HAP-1 (cell line): Measurements from ENCODE around the gene MAMSTR.
A peak's percentile ranks its signal among the peaks of the same experiment; 100 is the strongest.
"Not testable (repeated sequence)": the region's sequence is repeated elsewhere in the genome, so short reads cannot be mapped to it uniquely, and the experiment has no call there.

Source experiments
- DNase-seq, 2 experiments: peaks; one replicate each; pipeline ENCODE4 v3.0.0-alpha.2; 2016 to 2020; ENCODE audit warnings: low spot score in 2 of 2
- H3K27me3 ChIP-seq: fragments of 250-450 bp; sonication (Bioruptor Pico); 2 replicates; pipeline ENCODE4 v1.5.1; 2020; ENCODE audit warnings: low read depth, mild to moderate bottlenecking, moderate library complexity
- H3K36me3 ChIP-seq: fragments of 250-450 bp; sonication (Bioruptor Pico); replicated peaks from 2 replicates; pipeline ENCODE4 v1.5.1; 2020; ENCODE audit warnings: mild to moderate bottlenecking
- H3K4me1 ChIP-seq: fragments of 250-450 bp; sonication (Bioruptor Pico); 2 replicates; pipeline ENCODE4 v1.5.1; 2020; ENCODE audit warnings: mild to moderate bottlenecking
- H3K4me3 ChIP-seq: fragments of 250-450 bp; sonication (Bioruptor Pico); 2 replicates; pipeline ENCODE4 v1.5.1; 2020; ENCODE audit warnings: mild to moderate bottlenecking, moderate library complexity
- H3K9me3 ChIP-seq: fragments of 250-450 bp; sonication (Bioruptor Pico); 2 replicates; pipeline ENCODE4 v1.5.1; 2020; ENCODE audit warnings: mild to moderate bottlenecking, moderate library complexity
- in situ Hi-C: fragments of 300-500 bp; cut with MboI; formaldehyde crosslinking; loops from 3 replicates; pipeline ENCODE4 v1.14.3; 2020; ENCODE audit warnings: low sequenced_read_pairs, inconsistent platforms, mixed read lengths

Gene MAMSTR

DNA sequence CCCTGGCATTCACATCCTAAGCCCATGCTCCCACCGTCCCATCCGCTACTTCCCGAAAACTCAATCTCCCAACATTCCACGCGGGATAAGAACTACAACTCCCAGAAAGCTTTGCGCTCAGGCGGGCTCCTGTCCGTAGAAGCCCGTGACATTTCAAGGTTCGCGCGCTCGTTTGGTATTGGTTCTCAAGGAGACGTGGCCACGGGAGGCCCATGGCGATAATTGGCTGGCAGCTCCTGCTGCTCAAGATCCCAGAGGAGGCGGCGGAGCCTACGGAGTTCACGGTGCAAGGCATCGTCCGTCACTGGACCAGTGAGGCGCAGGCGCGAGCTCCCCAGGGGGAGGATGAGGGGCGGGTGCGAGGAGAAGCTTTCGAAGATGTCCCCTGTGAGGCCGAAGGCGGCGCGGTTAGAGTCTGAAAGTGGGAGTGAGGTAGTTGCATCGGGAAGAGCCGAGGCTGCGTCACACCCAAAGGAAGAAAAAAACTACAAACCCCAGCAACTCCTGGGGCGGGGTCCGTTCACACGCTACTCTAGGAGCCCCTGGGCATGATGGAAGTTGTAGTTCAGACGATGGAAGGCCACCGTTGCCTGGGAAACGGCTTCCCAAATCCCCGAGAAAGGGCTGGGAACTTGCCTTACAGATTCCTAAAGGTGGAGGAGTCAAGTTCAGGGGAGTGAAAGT lies 1.2 kb upstream of the MAMSTR start:
- no peaks in the 10 kb centered on the region for H3K9me3 ChIP-seq
- peaks cover 15% of the 10 kb centered on the region for H3K4me1 ChIP-seq
- H3K36me3 ChIP-seq = no peaks in the 10 kb centered on the region
- peak; percentile 98 to 99 for DNase-seq
- in situ Hi-C loops = no loop called here
- peak overlapping the region; percentile 56 for H3K4me3 ChIP-seq
- H3K27me3 ChIP-seq = no peaks in the 10 kb centered on the region

- no peaks in the 10 kb centered on the region for H3K27me3 ChIP-seq
- in situ Hi-C loops = no loop called here
These were observed 707 bp upstream of the MAMSTR start for GRCh38 chr19:48720251-48720612.

GRCh38 chr19:48718711-48719231 lies 754 bp downstream of the MAMSTR start:
- no peaks in the 10 kb centered on the region; the same call in 1 of the 2 replicates for H3K36me3 ChIP-seq
- no peaks in the 10 kb centered on the region; the same call in 1 of the 2 replicates for H3K9me3 ChIP-seq
- in situ Hi-C loops = no loop called here
- DNase-seq = peak in 1 of 2 experiments; percentile 31
- H3K27me3 ChIP-seq = no peaks in the 10 kb centered on the region
- no peak overlapping the region for H3K4me3 ChIP-seq
- H3K4me1 ChIP-seq = peaks cover 15% of the 10 kb centered on the region

More at GRCh38 chr19:48720251-48720612, 707 bp upstream of the MAMSTR start:
- DNase-seq = no peak
- H3K4me1 ChIP-seq = peaks cover 13% of the 10 kb centered on the region
- H3K4me3 ChIP-seq = peak overlapping the region; percentile 56
- no peaks in the 10 kb centered on the region for H3K36me3 ChIP-seq
- no peaks in the 10 kb centered on the region for H3K9me3 ChIP-seq

- H3K36me3 ChIP-seq, H3K9me3 ChIP-seq, H3K27me3 ChIP-seq, DNase-seq, in situ Hi-C loops, H3K4me3 ChIP-seq: not testable (repeated sequence)
- peaks cover 18% of the 10 kb centered on the region for H3K4me1 ChIP-seq
These were observed 1.4 kb downstream of the MAMSTR start for GRCh38 chr19:48718106-48718505.

DNA sequence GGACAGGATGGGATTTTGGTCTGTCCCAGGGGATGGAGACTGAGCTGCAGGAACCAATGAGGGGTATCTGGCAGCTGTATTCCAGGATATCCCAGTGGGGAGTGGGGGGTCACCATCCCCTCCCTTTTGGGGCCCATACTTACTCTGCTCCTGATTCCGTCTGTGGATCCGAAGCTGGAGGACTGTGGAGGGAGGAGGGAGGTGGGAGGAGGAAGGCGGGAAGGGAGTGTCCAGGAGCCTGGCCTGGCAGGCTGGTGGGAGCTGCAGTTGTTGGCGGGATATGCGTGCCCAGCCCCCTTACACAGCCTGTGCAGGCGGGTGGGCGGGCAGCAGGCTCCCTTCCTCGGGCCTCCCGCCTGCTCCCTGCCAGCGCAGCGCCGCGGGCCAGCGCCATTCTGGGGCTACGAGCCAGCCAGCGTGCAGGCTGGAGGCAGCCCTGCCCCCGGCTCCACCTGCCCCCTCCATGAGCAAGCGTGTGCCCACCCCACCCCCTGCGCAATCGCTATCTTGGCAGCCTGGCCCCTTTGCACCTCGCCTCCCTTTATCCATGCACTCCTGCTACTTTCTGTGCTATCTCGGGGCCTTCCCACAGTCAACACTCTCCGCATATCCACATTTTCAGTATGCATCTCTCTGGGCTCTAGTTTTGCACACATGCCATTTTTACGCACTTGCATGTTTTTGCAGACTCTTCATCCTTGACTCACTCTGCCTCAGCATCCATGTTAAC lies 2.8 kb downstream of the MAMSTR start:
- Histone ChIP-seq H3K9me3 (no peaks in the 10 kb centered on the region; the same call in 1 of the 2 replicates), H3K4me3 (no peak overlapping the region), H3K4me1 (peaks cover 22% of the 10 kb centered on the region), H3K27me3 (no peaks in the 10 kb centered on the region), H3K36me3 (no peaks in the 10 kb centered on the region; the same call in 1 of the 2 replicates)
- peak in 1 of 2 experiments; percentile 38 for DNase-seq
- in situ Hi-C loops = no loop called here

GRCh38 chr19:48715681-48716171 lies 3.8 kb downstream of the MAMSTR start:
- no peak for DNase-seq
- peaks cover 22% of the 10 kb centered on the region for H3K4me1 ChIP-seq
- no peaks in the 10 kb centered on the region for H3K27me3 ChIP-seq
- in situ Hi-C loops = no loop called here
- no peaks in the 10 kb centered on the region; the same call in 1 of the 2 replicates for H3K36me3 ChIP-seq
- H3K9me3 ChIP-seq = no peaks in the 10 kb centered on the region; the same call in 1 of the 2 replicates
- no peak overlapping the region for H3K4me3 ChIP-seq

GRCh38 chr19:48714759-48715675 lies 4.5 kb downstream of the MAMSTR start:
- H3K4me1 ChIP-seq = peaks cover 18% of the 10 kb centered on the region
- in situ Hi-C loops = no loop called here

DNA sequence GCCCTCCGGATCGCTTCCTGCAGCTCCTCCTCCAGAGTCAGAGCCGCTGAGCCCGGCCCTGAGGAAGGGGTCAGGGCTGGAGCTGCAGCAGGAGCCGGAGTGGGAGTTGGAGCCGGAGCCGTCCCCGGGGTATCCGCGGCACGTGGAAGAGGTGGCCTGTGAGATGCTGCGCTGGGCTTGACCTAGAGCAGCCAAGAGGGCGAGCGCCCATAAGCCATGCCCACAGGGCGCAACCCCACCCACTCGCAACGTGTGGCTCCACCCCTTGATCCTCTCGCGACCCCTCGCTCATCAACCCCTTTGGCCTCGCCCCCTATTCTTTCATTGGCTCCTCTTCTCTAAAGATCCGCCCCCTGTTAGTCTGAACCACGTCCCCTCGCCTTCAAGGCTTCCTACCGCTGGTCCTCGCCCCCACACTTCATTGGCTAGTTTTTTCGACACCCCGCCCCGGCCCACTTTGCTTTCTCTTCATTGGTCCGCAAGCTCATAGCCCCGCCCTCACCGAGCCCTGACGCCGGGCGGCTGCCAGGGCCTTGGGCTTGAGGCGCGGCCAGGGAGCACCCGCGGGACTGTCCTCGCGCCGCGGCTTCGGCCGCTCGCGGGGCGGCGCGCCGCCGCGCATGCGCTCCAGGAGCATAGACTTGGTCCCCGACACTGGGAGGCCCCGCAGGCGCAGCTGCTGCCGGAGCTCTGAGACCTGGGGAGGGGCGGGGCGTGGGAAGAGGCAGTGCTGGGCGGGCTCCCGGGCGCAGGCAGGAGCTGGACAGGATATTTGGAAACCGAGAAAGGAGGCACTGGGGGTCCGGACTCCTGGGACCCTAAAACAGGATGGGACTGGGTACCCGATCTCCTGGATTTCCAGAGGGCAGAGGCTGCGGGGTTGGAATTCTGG lies 5.4 kb downstream of the MAMSTR start:
- no peaks in the 10 kb centered on the region; the same call in 1 of the 2 replicates for H3K36me3 ChIP-seq
- no peaks in the 10 kb centered on the region; the same call in 1 of the 2 replicates for H3K9me3 ChIP-seq
- no peaks in the 10 kb centered on the region for H3K27me3 ChIP-seq
- in situ Hi-C loops = no loop called here
- H3K4me3 ChIP-seq = peak overlapping the region; percentile 89
- peak; percentile 100 for DNase-seq
- peaks cover 17% of the 10 kb centered on the region for H3K4me1 ChIP-seq

More at GRCh38 chr19:48714759-48715675, 4.5 kb downstream of the MAMSTR start:
- no peak for DNase-seq
- no peaks in the 10 kb centered on the region; the same call in 1 of the 2 replicates for H3K36me3 ChIP-seq
- H3K27me3 ChIP-seq = no peaks in the 10 kb centered on the region
- no peaks in the 10 kb centered on the region; the same call in 1 of the 2 replicates for H3K9me3 ChIP-seq
- H3K4me3 ChIP-seq = peak overlapping the region; percentile 46

GRCh38 chr19:48713041-48713863 lies 6.3 kb downstream of the MAMSTR start:
- H3K27me3 ChIP-seq = no peaks in the 10 kb centered on the region
- peak overlapping the region; percentile 89 for H3K4me3 ChIP-seq
- no peaks in the 10 kb centered on the region; the same call in 1 of the 2 replicates for H3K9me3 ChIP-seq
- H3K4me1 ChIP-seq = peaks cover 17% of the 10 kb centered on the region
- in situ Hi-C loops = no loop called here
- H3K36me3 ChIP-seq = no peaks in the 10 kb centered on the region; the same call in 1 of the 2 replicates
- DNase-seq = peak; percentile 64 to 70

GRCh38 chr19:48711106-48711662 lies 8.3 kb downstream of the MAMSTR start:
- Histone ChIP-seq H3K27me3 (no peaks in the 10 kb centered on the region), H3K9me3 (no peaks in the 10 kb centered on the region; the same call in 1 of the 2 replicates), H3K4me1 (peaks cover 17% of the 10 kb centered on the region), H3K4me3 (no peak overlapping the region), H3K36me3 (no peaks in the 10 kb centered on the region; the same call in 1 of the 2 replicates)
- in situ Hi-C loops = no loop called here
- DNase-seq = no peak

DNA sequence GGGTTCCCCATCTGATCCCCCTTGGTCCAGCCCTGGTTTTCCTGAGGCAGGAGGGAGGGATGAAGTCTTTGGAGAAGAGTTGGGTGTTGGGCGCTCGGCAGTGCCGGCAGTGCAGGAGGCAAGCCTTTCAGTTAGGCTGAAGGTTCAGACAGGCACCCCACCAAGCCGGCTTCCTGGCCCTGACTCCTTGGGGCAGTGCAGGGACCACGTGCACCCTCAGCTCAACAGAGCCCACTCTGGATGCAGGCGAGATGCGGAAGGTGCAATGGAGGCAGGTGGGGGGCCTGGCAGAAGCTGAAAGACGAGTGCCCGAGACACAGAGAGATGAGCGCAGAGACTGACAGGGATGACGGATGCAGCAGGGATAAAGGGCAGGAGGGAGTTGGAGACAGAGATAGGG lies 11.1 kb downstream of the MAMSTR start:
- Histone ChIP-seq H3K4me3 (no peak overlapping the region), H3K9me3 (no peaks in the 10 kb centered on the region), H3K27me3 (no peaks in the 10 kb centered on the region), H3K4me1 (peaks cover 7% of the 10 kb centered on the region; the same call in 1 of the 2 replicates), H3K36me3 (no peaks in the 10 kb centered on the region)
- in situ Hi-C loops = no loop called here
- no peak for DNase-seq
